Right atrium auricular region (tissue), 2 donors: ENCODE measurements around the gene PDE4D. TPM values are rescaled to one million over a fixed set of nuclear protein-coding genes. Genes with fewer than 3 reads are reported as not detected.

ENCODE experiments used
- DNase-seq: peaks from one replicate; pipeline ENCODE4 v3.0.0-alpha.2; 2019; ENCODE audit warnings: low spot score
- H3K27ac ChIP-seq, 2 donors: fragments of 200-600 bp; sonication (generic); 1 replicate in 1 of 2; 2 replicates in 1 of 2; pipeline ENCODE4 v1.5.1; 2016 to 2019
- H3K27me3 ChIP-seq, 2 donors: fragments of 200-600 bp; sonication (generic); one replicate each; pipeline versions ENCODE4 v1.5.1 to v1.6.0; 2017 to 2019
- H3K36me3 ChIP-seq: fragments of 200-600 bp; sonication (generic); one replicate; pipeline ENCODE4 v1.5.1; 2016
- H3K4me1 ChIP-seq, 2 donors: fragments of 200-600 bp; sonication (generic); one replicate each; pipeline versions ENCODE4 v1.5.1 to v1.6.0; 2017 to 2019
- H3K4me3 ChIP-seq, 2 donors: fragments of 200-600 bp; sonication (generic); 1 replicate in 1 of 2; 2 replicates in 1 of 2; pipeline ENCODE4 v1.5.1; 2017 to 2019; ENCODE audit warnings: mild to moderate bottlenecking in 1 of 2, moderate library complexity in 1 of 2
- H3K9me3 ChIP-seq, 2 donors: fragments of 200-600 bp; sonication (generic); one replicate each; pipeline ENCODE4 v1.5.1; 2019
- CTCF ChIP-seq, 2 donors: fragments of 200-600 bp; sonication (generic); IDR thresholded peaks; one replicate each; pipeline ENCODE4 v1.5.1; 2019; ENCODE audit warnings: antibody characterized with exemption in 2 of 2
- total RNA-seq, 2 donors: library from RNA; depleted of rRNA; stranded (reverse); fragments of >200 nt; gene quantifications; one replicate each; pipeline ENCODE4 v1.1.0, GENCODE V29; 2016

Gene PDE4D
- total RNA-seq, 2 donors from 2014 or later: 43.3 to 44.0 TPM

DNA sequence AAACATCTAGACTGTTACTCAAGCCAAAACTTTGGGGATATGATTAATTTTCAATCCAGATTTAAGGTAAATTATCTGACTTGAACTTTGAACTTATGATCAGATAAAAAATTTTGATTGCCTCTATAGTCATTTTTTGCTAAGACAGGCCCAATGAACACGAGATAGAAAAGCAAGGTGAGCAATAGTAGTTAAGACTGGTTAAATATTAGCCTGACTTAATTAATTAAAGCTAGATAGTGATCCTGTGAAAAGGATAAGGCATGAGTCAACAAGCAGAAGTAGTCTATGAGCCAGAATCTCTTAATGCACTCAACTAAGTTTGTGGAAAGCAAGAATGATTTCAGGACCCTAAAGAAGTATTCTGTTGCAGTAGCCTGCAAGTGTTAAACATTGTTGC lies 66.5 kb downstream of the PDE4D start:
- H3K4me1 ChIP-seq: no peaks in the 10 kb centered on the region
- no peak overlapping the region for H3K27ac ChIP-seq
- no peaks in the 10 kb centered on the region for H3K36me3 ChIP-seq
- H3K9me3 ChIP-seq: no peaks in the 10 kb centered on the region
- no peak for TF ChIP-seq CTCF (IDR thresholded peaks at IDR 0.05)
- H3K27me3 ChIP-seq: no peaks in the 10 kb centered on the region
- H3K4me3 ChIP-seq: no peak overlapping the region
- DNase-seq: no peak

- no peaks in the 10 kb centered on the region for H3K9me3 ChIP-seq
- DNase-seq: no peak
- no peak for TF ChIP-seq CTCF (IDR thresholded peaks at IDR 0.05)
- H3K27ac ChIP-seq: no peak overlapping the region
- no peaks in the 10 kb centered on the region for H3K27me3 ChIP-seq
- no peaks in the 10 kb centered on the region for H3K36me3 ChIP-seq
- H3K4me1 ChIP-seq: no peaks in the 10 kb centered on the region
- no peak overlapping the region for H3K4me3 ChIP-seq
Measured at GRCh38 chr5:59823420-59823819, 70.1 kb downstream of the PDE4D start.

- Histone ChIP-seq H3K27ac (no peak overlapping the region), H3K9me3 (no peaks in the 10 kb centered on the region), H3K4me3 (no peak overlapping the region), H3K4me1 (no peaks in the 10 kb centered on the region), H3K27me3 (no peaks in the 10 kb centered on the region), H3K36me3 (no peaks in the 10 kb centered on the region)
- no peak for DNase-seq
- no peak for TF ChIP-seq CTCF (IDR thresholded peaks at IDR 0.05)
Measured at GRCh38 chr5:59819806-59820205, 73.7 kb downstream of the PDE4D start.

DNA sequence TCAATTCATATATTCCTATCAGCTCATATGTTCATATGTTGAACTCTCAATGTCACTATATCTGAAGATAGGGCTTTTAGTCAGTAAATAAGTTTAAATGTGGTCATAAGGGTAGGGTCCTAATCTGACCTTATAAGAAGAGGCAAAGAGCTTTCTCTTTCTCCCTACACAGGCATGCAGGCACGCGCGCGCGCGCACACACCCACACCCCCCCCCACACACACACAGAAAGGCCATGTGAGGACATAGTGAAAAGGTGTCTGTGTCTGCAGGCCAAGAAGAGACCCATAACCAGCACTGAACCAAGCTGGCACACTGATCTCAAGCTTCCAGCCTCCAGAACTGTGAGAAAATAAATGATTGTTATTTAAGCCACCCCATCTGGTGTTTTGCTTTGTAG lies 76.0 kb downstream of the PDE4D start:
- Histone ChIP-seq H3K36me3 (no peaks in the 10 kb centered on the region), H3K9me3 (no peaks in the 10 kb centered on the region), H3K27ac (no peak overlapping the region), H3K4me3 (no peak overlapping the region), H3K4me1 (no peaks in the 10 kb centered on the region), H3K27me3 (no peaks in the 10 kb centered on the region)
- TF ChIP-seq CTCF (IDR thresholded peaks at IDR 0.05): no peak
- DNase-seq: no peak

GRCh38 chr5:59816654-59817300 lies 76.7 kb downstream of the PDE4D start:
- TF ChIP-seq CTCF (IDR thresholded peaks at IDR 0.05): no peak
- H3K27ac ChIP-seq: no peak overlapping the region
- H3K9me3 ChIP-seq: no peaks in the 10 kb centered on the region
- H3K27me3 ChIP-seq: no peaks in the 10 kb centered on the region
- no peak for DNase-seq
- no peaks in the 10 kb centered on the region for H3K4me1 ChIP-seq
- H3K36me3 ChIP-seq: no peaks in the 10 kb centered on the region
- H3K4me3 ChIP-seq: no peak overlapping the region

GRCh38 chr5:59814537-59814872 lies 79.0 kb downstream of the PDE4D start:
- DNase-seq: no peak
- no peaks in the 10 kb centered on the region for H3K27me3 ChIP-seq
- H3K4me3 ChIP-seq: no peak overlapping the region
- H3K4me1 ChIP-seq: no peaks in the 10 kb centered on the region
- H3K27ac ChIP-seq: no peak overlapping the region
- no peaks in the 10 kb centered on the region for H3K36me3 ChIP-seq
- no peak for TF ChIP-seq CTCF (IDR thresholded peaks at IDR 0.05)
- no peaks in the 10 kb centered on the region for H3K9me3 ChIP-seq
